Cardiac muscle cell (in vitro differentiated cells and primary cell): ENCODE measurements around the gene ADAP1. TPM values are rescaled to one million over a fixed set of nuclear protein-coding genes. Genes with fewer than 3 reads are reported as not detected.

ENCODE experiments used
- DNase-seq, 2 donors: peaks; one replicate each; pipeline versions ENCODE4 v3.0.0 to v3.0.0-alpha.2; 2010 to 2017; ENCODE audit warnings: low read depth in 1 of 2, low spot score in 1 of 2
- H3K27ac ChIP-seq: fragments of 200-600 bp; sonication (generic); 2 replicates; pipeline ENCODE4 v1.5.1; 2016
- H3K27me3 ChIP-seq: fragments of 200-600 bp; sonication (generic); 2 replicates; pipeline ENCODE4 v1.6.0; 2016; ENCODE audit warnings: control low read depth
- H3K36me3 ChIP-seq: fragments of 200-600 bp; sonication (generic); 2 replicates; pipeline ENCODE4 v1.5.1; 2016; ENCODE audit warnings: control low read depth
- H3K4me1 ChIP-seq: fragments of 200-600 bp; sonication (generic); 2 replicates; pipeline ENCODE4 v1.8.1; 2017; ENCODE audit warnings: low read depth, mild to moderate bottlenecking, mixed run types
- H3K4me3 ChIP-seq: fragments of 200-600 bp; sonication (generic); 2 replicates; pipeline ENCODE4 v1.5.1; 2016; ENCODE audit warnings: mild to moderate bottlenecking
- H3K9me3 ChIP-seq: fragments of 200-600 bp; sonication (generic); 2 replicates; pipeline ENCODE4 v1.5.1; 2017; ENCODE audit warnings: low read depth, mild to moderate bottlenecking, control low read depth
- polyA plus RNA-seq: library from polyadenylated mRNA; unstranded; fragments of >200 nt; fragmentation: Nextera tagmentation; extraction: Ambion mirVana; gene quantifications from 2 replicates; pipeline ENCODE4 v1.2.1, GENCODE V29; 2016
- total RNA-seq: library from RNA; depleted of rRNA; stranded (reverse); fragments of >200 nt; gene quantifications from 2 replicates; pipeline ENCODE4 v1.2.3, GENCODE V29; 2016
- TF ChIP-seq, protein P1 (sequence below): IDR thresholded peaks from 2 replicates; pipeline ENCODE4 v1.5.1; 2012; ENCODE audit warnings: low read depth, mild to moderate bottlenecking, low read length

ADAP1 gene
- total and polyA plus RNA-seq, 2 experiments from 2014 or later: 12.0 to 14.4 TPM

DNA sequence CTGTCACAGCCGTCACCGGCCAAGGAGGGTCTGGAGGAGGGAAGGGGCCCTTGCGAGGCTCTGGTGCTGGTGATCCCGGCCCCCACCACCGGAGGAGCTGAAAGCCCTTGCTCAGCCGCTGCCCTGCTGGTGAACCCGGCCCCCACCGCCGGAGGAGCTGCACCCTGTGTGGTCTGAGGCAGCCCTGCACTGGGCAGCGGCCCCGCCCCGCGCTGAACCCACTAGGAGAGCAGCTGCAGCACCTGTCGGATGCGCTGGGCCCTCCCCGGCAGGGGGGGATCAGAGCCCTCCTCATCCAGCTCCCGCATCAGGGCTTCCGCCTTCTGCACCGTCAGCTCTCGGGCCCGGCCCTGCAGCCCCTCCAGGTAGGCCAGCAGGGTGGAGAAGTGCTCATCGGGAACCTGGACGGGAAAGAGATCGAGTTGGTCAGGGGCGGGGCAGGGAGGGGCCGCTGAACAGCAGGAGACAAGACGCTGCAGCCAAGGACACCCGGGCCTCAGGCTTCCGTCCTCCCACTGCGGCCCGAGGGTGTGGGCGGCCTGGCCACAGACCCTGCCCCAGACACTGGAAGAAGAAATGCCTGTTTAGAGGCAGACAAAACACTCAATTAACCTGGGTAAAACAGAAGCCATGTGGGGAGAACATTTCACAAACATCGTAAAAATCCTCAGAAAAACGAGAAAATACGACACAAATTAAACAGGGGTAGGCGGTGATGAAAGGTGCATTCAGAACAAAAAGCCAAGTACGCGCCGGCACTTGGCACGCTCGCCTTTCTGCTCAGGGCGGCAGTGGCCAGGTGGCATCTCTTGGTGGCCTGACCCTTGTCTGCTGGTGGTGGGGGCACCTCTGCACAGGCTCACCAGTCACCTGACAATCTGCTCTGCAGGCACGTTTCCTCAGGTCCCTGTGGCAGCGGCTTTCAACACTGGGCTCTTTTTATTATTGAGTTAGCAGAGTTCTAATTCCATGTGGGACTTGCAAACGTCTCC lies 43.2 kb upstream of the ADAP1 start:
- H3K4me3 ChIP-seq: no peak overlapping the region
- H3K27ac ChIP-seq: no peak overlapping the region
- peaks cover 4% of the 10 kb centered on the region for H3K36me3 ChIP-seq
- TF ChIP-seq, protein P1, sequence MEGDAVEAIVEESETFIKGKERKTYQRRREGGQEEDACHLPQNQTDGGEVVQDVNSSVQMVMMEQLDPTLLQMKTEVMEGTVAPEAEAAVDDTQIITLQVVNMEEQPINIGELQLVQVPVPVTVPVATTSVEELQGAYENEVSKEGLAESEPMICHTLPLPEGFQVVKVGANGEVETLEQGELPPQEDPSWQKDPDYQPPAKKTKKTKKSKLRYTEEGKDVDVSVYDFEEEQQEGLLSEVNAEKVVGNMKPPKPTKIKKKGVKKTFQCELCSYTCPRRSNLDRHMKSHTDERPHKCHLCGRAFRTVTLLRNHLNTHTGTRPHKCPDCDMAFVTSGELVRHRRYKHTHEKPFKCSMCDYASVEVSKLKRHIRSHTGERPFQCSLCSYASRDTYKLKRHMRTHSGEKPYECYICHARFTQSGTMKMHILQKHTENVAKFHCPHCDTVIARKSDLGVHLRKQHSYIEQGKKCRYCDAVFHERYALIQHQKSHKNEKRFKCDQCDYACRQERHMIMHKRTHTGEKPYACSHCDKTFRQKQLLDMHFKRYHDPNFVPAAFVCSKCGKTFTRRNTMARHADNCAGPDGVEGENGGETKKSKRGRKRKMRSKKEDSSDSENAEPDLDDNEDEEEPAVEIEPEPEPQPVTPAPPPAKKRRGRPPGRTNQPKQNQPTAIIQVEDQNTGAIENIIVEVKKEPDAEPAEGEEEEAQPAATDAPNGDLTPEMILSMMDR: no peak
- no peaks in the 10 kb centered on the region for H3K9me3 ChIP-seq
- H3K27me3 ChIP-seq: no peaks in the 10 kb centered on the region
- no peak for DNase-seq
- no peaks in the 10 kb centered on the region for H3K4me1 ChIP-seq

DNA sequence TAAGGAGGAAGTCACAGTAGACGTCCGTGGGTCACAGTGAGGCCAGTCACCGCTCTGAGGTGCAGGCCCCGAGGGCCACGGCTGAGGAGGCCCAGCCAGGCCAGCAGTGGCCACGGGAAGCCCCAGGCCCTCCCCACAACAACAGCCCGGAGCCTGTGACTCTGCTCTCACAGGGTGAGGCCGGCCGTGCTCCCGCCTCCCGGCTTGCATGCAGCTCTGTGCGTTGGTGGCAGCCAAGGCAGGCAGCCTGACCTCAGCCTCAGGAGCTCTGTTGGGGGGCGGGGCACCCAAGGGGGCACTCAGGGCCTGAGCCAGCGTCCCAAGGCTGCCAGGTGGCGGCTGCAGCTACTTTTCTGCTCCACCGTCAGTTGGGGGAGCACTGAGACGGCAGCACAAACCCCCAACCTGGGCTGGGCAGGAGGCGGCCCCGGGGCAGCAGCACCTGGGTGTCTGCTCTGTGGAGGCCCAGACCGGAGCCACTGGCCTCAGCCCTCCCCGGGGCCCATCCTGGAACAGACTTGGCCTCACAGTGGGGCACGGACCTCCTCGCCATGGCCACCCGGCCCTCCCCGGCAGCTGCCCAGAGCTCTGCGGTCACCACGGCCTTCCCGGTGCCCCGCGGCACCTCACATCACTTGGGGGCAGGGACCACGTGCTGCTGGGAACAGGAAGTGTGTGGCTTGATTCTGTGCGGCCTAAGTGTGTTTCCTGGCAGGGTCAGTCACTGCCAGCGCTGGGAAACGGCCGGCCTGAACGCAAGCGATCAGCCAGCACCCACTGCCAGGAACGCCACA lies 41.8 kb upstream of the ADAP1 start:
- Histone ChIP-seq H3K9me3 (no peaks in the 10 kb centered on the region), H3K4me3 (no peak overlapping the region), H3K27me3 (no peaks in the 10 kb centered on the region), H3K4me1 (peaks cover 5% of the 10 kb centered on the region), H3K36me3 (peaks cover 4% of the 10 kb centered on the region), H3K27ac (no peak overlapping the region)
- no peak for DNase-seq
- TF ChIP-seq, protein P1: no peak

DNA sequence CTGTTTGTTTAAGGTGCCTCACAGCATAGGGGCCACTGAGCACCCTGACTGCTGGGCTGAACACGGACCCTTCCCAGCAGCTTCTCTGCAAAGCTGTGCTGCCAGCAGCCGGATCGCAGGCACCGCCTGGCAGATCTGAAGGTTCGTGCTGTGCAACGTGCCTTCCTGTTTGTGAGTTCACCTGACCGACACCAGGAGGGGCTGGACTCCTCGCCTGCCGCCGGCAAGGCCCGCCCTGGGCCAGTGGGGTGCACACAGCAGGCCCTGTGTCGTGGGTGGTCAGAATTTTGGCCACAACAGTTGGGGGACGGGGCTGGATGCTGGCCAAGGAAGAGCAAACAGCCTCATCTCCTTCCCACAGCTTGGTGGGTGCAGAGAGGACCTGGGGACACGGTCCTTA lies 41.1 kb upstream of the ADAP1 start:
- Histone ChIP-seq H3K9me3 (no peaks in the 10 kb centered on the region), H3K36me3 (peaks cover 4% of the 10 kb centered on the region), H3K27me3 (no peaks in the 10 kb centered on the region), H3K4me3 (no peak overlapping the region), H3K4me1 (peaks cover 9% of the 10 kb centered on the region), H3K27ac (no peak overlapping the region)
- TF ChIP-seq, protein P1: no peak
- DNase-seq: no peak

DNA sequence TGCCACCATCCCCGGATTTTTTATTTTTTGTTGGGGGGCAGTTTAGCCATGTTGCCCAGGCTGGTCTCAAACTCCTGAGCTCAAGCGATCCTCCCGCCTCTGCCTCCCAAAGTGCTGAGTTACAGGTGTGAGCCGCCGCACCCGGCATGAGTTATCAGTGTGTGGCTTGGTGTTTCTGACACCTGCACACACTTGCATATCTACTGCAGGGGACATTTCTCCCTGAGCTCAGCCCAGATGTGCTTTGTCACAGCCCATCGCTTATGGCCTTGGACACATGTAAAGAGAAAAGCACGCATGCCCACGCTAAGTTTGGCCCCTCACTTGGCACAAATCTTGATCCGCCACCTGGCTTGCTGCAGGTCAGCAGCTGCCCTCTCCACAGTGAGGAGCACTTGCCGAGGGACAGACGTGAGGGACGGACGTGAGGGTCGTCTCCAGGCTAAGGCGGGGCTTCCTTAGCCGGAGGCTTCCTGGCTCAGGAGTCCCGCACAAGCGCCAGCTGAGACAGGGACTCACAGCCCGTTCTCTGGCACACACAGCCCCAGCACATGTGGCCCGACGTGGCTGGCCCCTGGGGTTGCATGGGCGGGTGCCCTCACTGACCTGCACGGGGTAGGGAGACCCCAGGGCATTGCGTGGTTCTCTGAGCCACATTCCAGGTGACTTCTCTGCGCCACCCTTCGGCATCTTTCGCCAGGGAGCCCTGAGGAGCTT lies 40.3 kb upstream of the ADAP1 start:
- TF ChIP-seq, protein P1: no peak
- H3K4me1 ChIP-seq: peaks cover 9% of the 10 kb centered on the region
- DNase-seq: no peak
- no peaks in the 10 kb centered on the region for H3K27me3 ChIP-seq
- H3K4me3 ChIP-seq: no peak overlapping the region
- no peaks in the 10 kb centered on the region for H3K9me3 ChIP-seq
- H3K36me3 ChIP-seq: peaks cover 4% of the 10 kb centered on the region
- H3K27ac ChIP-seq: no peak overlapping the region
